GM12892 (cell line): ENCODE data around the gene EML4.

Source experiments
- POLR2A ChIP-seq: IDR thresholded peaks from 2 replicates; pipeline ENCODE4 v1.6.1; 2011; ENCODE audit warnings: low read depth, low read length, control low read depth
- POLR2AphosphoS5 ChIP-seq: IDR thresholded peaks from 2 replicates; pipeline ENCODE4 v1.6.1; 2011; ENCODE audit warnings: low read depth, low read length, control low read depth

DNA sequence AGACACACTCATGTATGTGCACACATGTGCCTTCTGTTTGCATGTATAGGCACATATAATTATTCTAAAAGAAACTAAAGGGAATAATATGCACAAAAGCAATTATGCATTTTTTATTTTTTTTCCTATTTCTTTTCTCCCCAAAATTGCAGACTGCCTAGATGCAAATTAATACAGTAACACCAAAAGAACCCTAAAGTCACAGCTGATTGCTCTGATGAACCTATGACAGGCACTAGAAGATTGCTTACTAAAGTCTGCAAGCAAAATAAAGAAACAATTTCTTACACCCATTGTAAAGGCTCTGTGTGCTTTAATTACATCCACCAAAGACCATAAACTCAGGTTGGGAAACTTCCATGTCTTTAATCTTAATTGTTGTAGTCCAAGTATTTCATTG lies 7.7 kb upstream of the EML4 start:
- no peak for TF ChIP-seq POLR2A
- TF ChIP-seq POLR2AphosphoS5 = no peak
